Liver (tissue), 9 donors: Measurements from ENCODE around the gene PRSS3. TPM values are rescaled to one million over a fixed set of nuclear protein-coding genes. Genes with fewer than 3 reads are reported as not detected.
A peak's percentile ranks its signal among the peaks of the same experiment; 100 is the strongest.

Experiments used
- DNase-seq: peaks from one replicate; pipeline ENCODE4 v3.0.0-alpha.2; 2017; ENCODE audit warnings: low spot score
- H3K27ac ChIP-seq, 2 donors: one replicate each; pipeline ENCODE4 v1.7.0; 2013; ENCODE audit warnings: inconsistent platforms in 2 of 2, low read length in 2 of 2, control low read depth in 1 of 2, low read depth in 1 of 2, mild to moderate bottlenecking in 1 of 2
- H3K27me3 ChIP-seq, 4 donors: one replicate each; pipeline versions ENCODE4 v1.6.1 to v1.7.0; 2013; ENCODE audit warnings: low read length in 3 of 4, inconsistent platforms in 1 of 4, mild to moderate bottlenecking in 1 of 4, moderate library complexity in 1 of 4; ENCODE audit not compliant: control insufficient read depth in 4 of 4, insufficient read depth in 4 of 4
- H3K36me3 ChIP-seq, 4 donors: one replicate each; pipeline versions ENCODE4 v1.6.1 to v1.7.0; 2013; ENCODE audit warnings: low read length in 3 of 4, mild to moderate bottlenecking in 3 of 4, low read depth in 1 of 4, moderate library complexity in 1 of 4; ENCODE audit not compliant: control insufficient read depth in 4 of 4, insufficient read depth in 3 of 4
- H3K4me1 ChIP-seq, 4 donors: one replicate each; pipeline versions ENCODE4 v1.6.1 to v1.7.0; 2013; ENCODE audit warnings: low read length in 3 of 4, mild to moderate bottlenecking in 3 of 4, moderate library complexity in 1 of 4; ENCODE audit not compliant: control insufficient read depth in 4 of 4, insufficient read depth in 4 of 4
- H3K4me3 ChIP-seq, 3 donors: one replicate each; pipeline versions ENCODE4 v1.6.1 to v1.7.0; 2013; ENCODE audit warnings: low read length in 3 of 3, control low read depth in 1 of 3, low read depth in 1 of 3, mild to moderate bottlenecking in 1 of 3
- H3K9ac ChIP-seq, 2 donors: one replicate each; pipeline ENCODE4 v1.7.0; 2013; ENCODE audit warnings: low read length in 2 of 2, mild to moderate bottlenecking in 2 of 2, moderate library complexity in 2 of 2, control low read depth in 1 of 2, low read depth in 1 of 2
- H3K9me3 ChIP-seq, 4 donors: one replicate each; pipeline versions ENCODE4 v1.6.1 to v1.7.0; 2013; ENCODE audit warnings: low read length in 3 of 4; ENCODE audit not compliant: control insufficient read depth in 4 of 4
- CTCF ChIP-seq: fragments of 150-350 bp; IDR thresholded peaks from 2 replicates; pipeline ENCODE4 v1.5.1; 2017; ENCODE audit warnings: improper control_type of control experiment, low read depth, low read length; ENCODE audit not compliant: missing input control
- EGR1 ChIP-seq, 2 donors: IDR thresholded peaks; 2 replicates each; pipeline ENCODE4 v1.6.1; 2016 to 2018; ENCODE audit warnings: antibody characterized with exemption in 2 of 2, low read depth in 2 of 2
- GABPA ChIP-seq, 2 donors: IDR thresholded peaks in 1 of 2; conservative IDR thresholded peaks in 1 of 2; 2 replicates each; pipeline ENCODE4 v1.6.1; 2016; ENCODE audit warnings: antibody characterized with exemption in 2 of 2, mild to moderate bottlenecking in 1 of 2, moderate library complexity in 1 of 2
- HNF4A ChIP-seq, 2 donors: conservative IDR thresholded peaks; 2 replicates each; pipeline ENCODE4 v1.6.1; 2016; ENCODE audit warnings: antibody characterized with exemption in 2 of 2, mild to moderate bottlenecking in 2 of 2
- JUND ChIP-seq, 2 donors: IDR thresholded peaks; 2 replicates each; pipeline ENCODE4 v1.6.1; 2016; ENCODE audit warnings: antibody characterized with exemption in 2 of 2
- MAX ChIP-seq: IDR thresholded peaks from 2 replicates; pipeline ENCODE4 v1.6.1; 2016; ENCODE audit warnings: antibody characterized with exemption
- NR2F2 ChIP-seq: IDR thresholded peaks from 2 replicates; pipeline ENCODE4 v1.6.1; 2016; ENCODE audit warnings: antibody characterized with exemption
- RAD21 ChIP-seq, 2 donors: IDR thresholded peaks; 2 replicates each; pipeline ENCODE4 v1.6.1; 2016; ENCODE audit warnings: antibody characterized with exemption in 2 of 2, mild to moderate bottlenecking in 2 of 2
- REST ChIP-seq: IDR thresholded peaks from 2 replicates; pipeline ENCODE4 v1.6.1; 2016; ENCODE audit warnings: antibody characterized with exemption, mild to moderate bottlenecking
- TAF1 ChIP-seq: conservative IDR thresholded peaks from 2 replicates; pipeline ENCODE4 v1.6.1; 2016; ENCODE audit warnings: antibody characterized with exemption, mild to moderate bottlenecking
- YY1 ChIP-seq: IDR thresholded peaks from 2 replicates; pipeline ENCODE4 v1.6.1; 2016; ENCODE audit warnings: antibody characterized with exemption, mild to moderate bottlenecking
- ZBTB33 ChIP-seq: IDR thresholded peaks from 2 replicates; pipeline ENCODE4 v1.6.1; 2016; ENCODE audit warnings: antibody characterized with exemption
- WGBS: extraction: QIAGEN DNeasy Blood & Tissue Kit; methylation state at CpG from one replicate; pipeline ENCODE4 v1.1.7; 2013; 5-methylcytosine and 5-hydroxymethylcytosine counted together
- polyA plus RNA-seq, 2 donors: library from polyadenylated mRNA; stranded (reverse) in 1 of 2; unstranded in 1 of 2; fragments of 200-250 nt in 1 of 2; fragments of >200 nt in 1 of 2; fragmentation: Nextera tagmentation in 1 of 2; extraction: Ambion mirVana in 1 of 2; gene quantifications; one replicate each; pipeline versions ENCODE4 v1.2.1 to v1.2.3, GENCODE V29; 2013 to 2015
- total RNA-seq, 2 donors: library from RNA; depleted of rRNA; stranded (reverse); fragments of >200 nt; gene quantifications; one replicate each; pipeline ENCODE4 v1.2.3, GENCODE V29; 2014
- donor health status: healthy.
- donor health status: healthy.
- donor health status: healthy.
- donor health status: healthy.
- donor health status: healthy.

Gene PRSS3
- total and polyA plus RNA-seq, 4 donors = 0.25 to 8.7 (median 3.0) TPM

GRCh38 chr9:33813712-33814641 lies 18.6 kb downstream of the PRSS3 start:
- no peak overlapping the region for H3K4me3 ChIP-seq
- no peak for DNase-seq
- no peaks in the 10 kb centered on the region for H3K9me3 ChIP-seq
- TF ChIP-seq RAD21 (IDR thresholded peaks at IDR 0.05) (peak; percentile 81), EGR1 (IDR thresholded peaks at IDR 0.05; ENCODE audit: low read depth in 2 of 2) (no peak), CTCF (peak; percentile 55)
- peak overlapping the region in 1 of 2 donors; percentile 53 for H3K9ac ChIP-seq
- WGBS = 67% methylated on average over 8 of the region's 8 CpGs
- H3K27ac ChIP-seq = peak overlapping the region; percentile 15 to 32
- H3K36me3 ChIP-seq = no peaks in the 10 kb centered on the region
- H3K27me3 ChIP-seq = no peaks in the 10 kb centered on the region
- peaks cover 2 to 29% (median 11%) of the 10 kb centered on the region in 4 donors for H3K4me1 ChIP-seq

GRCh38 chr9:33815781-33816180 lies 20.4 kb downstream of the PRSS3 start:
- TF ChIP-seq NR2F2 (no peak), GABPA (IDR thresholded peaks at IDR 0.05 in 1 of 2, conservative IDR thresholded peaks at IDR 0.05 in 1 of 2) (no peak), MAX (no peak), TAF1 (no peak), ZBTB33 (no peak), YY1 (no peak), JUND (IDR thresholded peaks at IDR 0.05) (no peak), REST (no peak), RAD21 (IDR thresholded peaks at IDR 0.05) (no peak), HNF4A (conservative IDR thresholded peaks at IDR 0.05) (no peak)
- Histone ChIP-seq H3K27me3 (no peaks in the 10 kb centered on the region), H3K9me3 (no peaks in the 10 kb centered on the region), H3K4me1 (peaks cover 5 to 41% (median 15%) of the 10 kb centered on the region in 4 donors), H3K9ac (peak overlapping the region in 1 of 2 donors; percentile 50), H3K4me3 (no peak overlapping the region), H3K36me3 (no peaks in the 10 kb centered on the region), H3K27ac (peak overlapping the region; percentile 94 to 98)
- 93% methylated on average over 7 of the region's 7 CpGs for WGBS
- no peak for DNase-seq
